Panc1 (cell line): Measurements from ENCODE around the gene SSR4. TPM values are rescaled to one million over a fixed set of nuclear protein-coding genes. Genes with fewer than 3 reads are reported as not detected.

ENCODE experiments used
- ATAC-seq: fragments of 200-7000 bp; cut with Tn5 transposase; 2 replicates; pipeline ENCODE4 v1.9.1; 2020; ENCODE audit warnings: mild to moderate bottlenecking, moderate library complexity
- BruUV-seq: library from RNA; stranded (reverse); fragments of 400-500 nt; replicated peaks from 2 replicates; lab custom pipeline; 2021; lab: Mats Ljungman, UMichigan
- CTCF ChIA-PET: fragments of 300-600 bp; sonication (Branson Sonifier 250); formaldehyde crosslinking; loops from one replicate; lab custom pipeline; 2022; ENCODE audit warnings: antibody characterized with exemption; lab: Charles Lee
- POLR2A ChIA-PET: fragments of 300-600 bp; sonication (Branson Sonifier 250); formaldehyde crosslinking; loops from one replicate; lab custom pipeline; 2022; ENCODE audit warnings: antibody characterized with exemption; lab: Charles Lee
- DNase-seq: peaks from one replicate; pipeline ENCODE4 v3.0.0-alpha.2; 2010; ENCODE audit warnings: low read depth, low spot score
- H3K27ac ChIP-seq: 2 replicates; pipeline ENCODE4 v1.5.1; 2011; ENCODE audit warnings: mild to moderate bottlenecking, low read length, inconsistent platforms
- H3K27me3 ChIP-seq: fragments of 200-500 bp; sonication (Bioruptor generic); 2 replicates; pipeline ENCODE4 v1.6.0; 2014; ENCODE audit warnings: low read length, inconsistent platforms; ENCODE audit not compliant: control insufficient read depth, insufficient read depth
- H3K36me3 ChIP-seq: fragments of 200-500 bp; sonication (Bioruptor generic); 2 replicates; pipeline ENCODE4 v1.5.1; 2014; ENCODE audit warnings: inconsistent platforms, mild to moderate bottlenecking, low read length, moderate library complexity; ENCODE audit not compliant: control insufficient read depth, insufficient read depth
- H3K4me1 ChIP-seq: 2 replicates; pipeline ENCODE4 v1.5.1; 2011; ENCODE audit warnings: inconsistent platforms, mild to moderate bottlenecking, low read length, moderate library complexity; ENCODE audit not compliant: control insufficient read depth, insufficient read depth
- H3K4me3 ChIP-seq, 2 experiments: 2 replicates each; pipeline ENCODE4 v1.5.1; 2011 to 2012; ENCODE audit warnings: low read depth in 2 of 2, low read length in 2 of 2, mild to moderate bottlenecking in 2 of 2, inconsistent platforms in 1 of 2, moderate library complexity in 1 of 2
- H3K9me3 ChIP-seq: fragments of 200-500 bp; sonication (Bioruptor generic); 2 replicates; pipeline ENCODE4 v1.5.1; 2014; ENCODE audit warnings: low read depth, mild to moderate bottlenecking, inconsistent platforms, low read length, moderate library complexity; ENCODE audit not compliant: control insufficient read depth, insufficient read depth
- CTCF ChIP-seq: fragments of 450-650 bp; IDR thresholded peaks from 2 replicates; pipeline ENCODE4 v1.5.1; 2017; ENCODE audit warnings: mild to moderate bottlenecking
- POLR2AphosphoS5 ChIP-seq: IDR thresholded peaks from 2 replicates; pipeline ENCODE4 v1.6.1; 2012; ENCODE audit warnings: mild to moderate bottlenecking, low read depth, low read length, moderate library complexity
- REST ChIP-seq, 2 experiments: IDR thresholded peaks; 2 replicates each; pipeline ENCODE4 v1.6.1; 2011 to 2012; ENCODE audit warnings: low read depth in 2 of 2, control low read depth in 1 of 2, low read length in 1 of 2, mild to moderate bottlenecking in 1 of 2, moderate library complexity in 1 of 2; ENCODE audit not compliant: insufficient read depth in 1 of 2
- SIN3A ChIP-seq: IDR thresholded peaks from 2 replicates; pipeline ENCODE4 v1.6.1; 2012; ENCODE audit warnings: low read depth, mild to moderate bottlenecking, low read length, moderate library complexity, borderline replicate concordance; ENCODE audit not compliant: insufficient read depth
- TCF7L2 ChIP-seq: IDR thresholded peaks from 2 replicates; pipeline ENCODE4 v1.6.1; 2011; ENCODE audit warnings: mild to moderate bottlenecking, low read depth, low read length, inconsistent platforms
- in situ Hi-C: cut with HindIII; loops from 2 replicates; pipeline ENCODE4 v1.10.0; 2016; ENCODE audit warnings: low sequenced_read_pairs, low pct_unique_long_range_greater_than_20kb
- intact Hi-C: fragments of 100-400 bp; cut with micrococcal nuclease; formaldehyde crosslinking; loops from one replicate; pipeline ENCODE4 v1.10.0; 2022; ENCODE audit not compliant: unreplicated experiment
- total RNA-seq: library from RNA; stranded (reverse); gene quantifications from one replicate; pipeline ENCODE4 v1.2.1, GENCODE V29; 2021; ENCODE audit not compliant: unreplicated experiment

The SSR4 gene
- total RNA-seq, 1 experiment from 2014 or later, result 504 TPM

GRCh38 chrX:153783378-153784013, 11.0 kb upstream of the SSR4 start:
- in situ Hi-C loops (no loop called here), intact Hi-C loops (no loop called here)
- no peak for DNase-seq
- POLR2A ChIA-PET, result no interaction called here
- BruUV-seq, result no TSS peak
- Histone ChIP-seq H3K36me3 (no peaks in the 10 kb centered on the region), H3K4me1 (peaks cover 16% of the 10 kb centered on the region), H3K4me3 (no peak overlapping the region), H3K27ac (no peak overlapping the region), H3K9me3 (no peaks in the 10 kb centered on the region), H3K27me3 (no peaks in the 10 kb centered on the region)
- no peak for ATAC-seq
- CTCF ChIA-PET, result interaction anchor here (0.5 to 0.6 kb wide), 2 partner anchors 37 to 77 kb away, joined by 4 to 6 read pairs; no protein-coding TSS in a partner anchor
- TF ChIP-seq REST (IDR thresholded peaks at IDR 0.05; ENCODE audit: insufficient read depth in 1 of 2, low read depth in 2 of 2, low read length in 1 of 2) (no peak), POLR2AphosphoS5 (no peak), SIN3A (no peak), TCF7L2 (no peak), CTCF (no peak)

GRCh38 chrX:153784325-153784967, 10.0 kb upstream of the SSR4 start:
- DNase-seq (no peak), ATAC-seq (no peak)
- intact Hi-C loops, result no loop called here
- Histone ChIP-seq H3K4me3 (no peak overlapping the region), H3K27ac (no peak overlapping the region), H3K4me1 (peaks cover 16% of the 10 kb centered on the region), H3K9me3 (no peaks in the 10 kb centered on the region), H3K27me3 (no peaks in the 10 kb centered on the region), H3K36me3 (no peaks in the 10 kb centered on the region)
- POLR2A ChIA-PET, result no interaction called here
- CTCF ChIA-PET, result no interaction called here
- BruUV-seq, result no TSS peak
- in situ Hi-C loops, result no loop called here
- TF ChIP-seq REST (IDR thresholded peaks at IDR 0.05; ENCODE audit: insufficient read depth in 1 of 2, low read depth in 2 of 2, low read length in 1 of 2), result no peak
- no peak for TF ChIP-seq CTCF
- no peak for TF ChIP-seq POLR2AphosphoS5
- TF ChIP-seq TCF7L2, result no peak
- TF ChIP-seq SIN3A, result no peak
